Activated T-cell treated with anti-CD3 and anti-CD28 coated beads, Interleukin-2, amount 50 U/mL, for 72 hours (primary cell): ENCODE data around the gene PTPN12. TPM values are rescaled to one million over a fixed set of nuclear protein-coding genes. Genes with fewer than 3 reads are reported as not detected.

Experiments
- ATAC-seq, 2 donors: fragments of 150-1000 bp; cut with Tn5 transposase; replicated peaks in 1 of 2; 2 replicates each; pipeline ENCODE4 v1.10.0; 2021; ENCODE audit warnings: moderate library complexity in 2 of 2, mild to moderate bottlenecking in 1 of 2
- DNase-seq, 2 donors: peaks; one replicate each; pipeline ENCODE4 v3.0.0; 2021 to 2022; ENCODE audit warnings: mixed read lengths in 1 of 2
- H3K27ac Mint-ChIP-seq: one replicate; pipeline ENCODE4 v1.8.0; 2022; ENCODE audit warnings: mild to moderate bottlenecking, moderate library complexity, mixed read lengths
- H3K27me3 Mint-ChIP-seq: one replicate; pipeline ENCODE4 v1.8.0; 2022; ENCODE audit warnings: low read depth, mixed read lengths
- H3K36me3 Mint-ChIP-seq, 2 donors: one replicate each; pipeline ENCODE4 v1.8.0; 2022; ENCODE audit warnings: mixed read lengths in 2 of 2, mild to moderate bottlenecking in 1 of 2; ENCODE audit not compliant: insufficient read depth in 2 of 2
- H3K4me1 Mint-ChIP-seq: one replicate; pipeline ENCODE4 v1.8.0; 2022; ENCODE audit warnings: low read depth, mixed read lengths
- H3K4me3 Mint-ChIP-seq, 2 donors: one replicate each; pipeline ENCODE4 v1.8.0; 2022; ENCODE audit warnings: mild to moderate bottlenecking in 2 of 2, mixed read lengths in 2 of 2, moderate library complexity in 2 of 2
- H3K9me3 Mint-ChIP-seq, 2 donors: one replicate each; pipeline ENCODE4 v1.8.0; 2022; ENCODE audit warnings: mixed read lengths in 2 of 2
- total RNA-seq, 2 donors: library from RNA; stranded (reverse); gene quantifications; one replicate each; pipeline ENCODE4 v1.2.3, GENCODE V29; 2022

The PTPN12 gene
- total RNA-seq, 2 donors from 2014 or later, result 10.5 to 11.1 TPM

DNA sequence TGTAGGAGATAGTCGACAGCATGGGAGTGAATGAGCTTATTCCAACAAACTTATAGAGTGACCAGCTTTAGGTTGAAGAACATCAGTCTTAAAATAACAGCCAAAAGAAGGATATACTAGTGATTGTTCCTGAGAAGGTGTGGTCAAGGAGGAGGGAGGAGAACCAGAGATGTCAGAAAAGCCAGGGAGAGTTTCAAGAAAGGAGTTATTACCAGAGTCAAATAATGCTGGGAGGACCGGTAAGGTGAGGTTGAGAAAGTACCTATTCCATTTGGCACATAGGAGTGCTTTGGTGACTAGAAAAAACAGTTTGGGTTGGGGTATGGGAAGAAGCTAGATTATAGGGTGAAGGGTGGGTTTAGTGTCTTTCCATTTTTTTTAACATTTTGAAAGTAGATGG is 5.8 kb downstream of the PTPN12 start:
- Mint-ChIP-seq H3K4me1 (peaks cover 51% of the 10 kb centered on the region), H3K27me3 (no peaks in the 10 kb centered on the region), H3K27ac (no peak overlapping the region), H3K9me3 (no peaks in the 10 kb centered on the region), H3K4me3 (no peak overlapping the region), H3K36me3 (no peaks in the 10 kb centered on the region)
- DNase-seq, result no peak
- ATAC-seq, result no peak

DNA sequence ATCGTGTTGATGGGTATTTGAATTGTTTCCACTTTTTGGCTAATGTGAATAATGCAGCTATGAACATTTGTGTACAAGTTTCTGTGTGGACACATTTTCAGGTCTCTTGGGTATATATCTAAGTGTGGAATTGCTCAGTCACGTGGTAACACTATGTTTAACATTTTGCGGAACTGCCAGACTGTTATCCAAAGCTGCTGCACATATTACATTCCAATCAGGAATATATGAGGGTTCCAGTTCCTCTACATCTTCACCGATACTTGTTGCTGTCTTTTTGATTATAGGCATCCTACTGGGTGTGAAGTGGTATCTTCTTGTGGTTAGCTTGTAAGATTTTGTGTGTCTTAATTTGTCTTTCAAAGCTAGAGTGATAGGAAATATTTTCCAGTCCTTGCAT is 6.8 kb downstream of the PTPN12 start:
- no peak overlapping the region for H3K4me3 Mint-ChIP-seq
- no peaks in the 10 kb centered on the region for H3K36me3 Mint-ChIP-seq
- DNase-seq (no peak), ATAC-seq (no peak)
- peaks cover 41% of the 10 kb centered on the region for H3K4me1 Mint-ChIP-seq
- no peaks in the 10 kb centered on the region for H3K27me3 Mint-ChIP-seq
- no peak overlapping the region for H3K27ac Mint-ChIP-seq
- no peaks in the 10 kb centered on the region for H3K9me3 Mint-ChIP-seq

DNA sequence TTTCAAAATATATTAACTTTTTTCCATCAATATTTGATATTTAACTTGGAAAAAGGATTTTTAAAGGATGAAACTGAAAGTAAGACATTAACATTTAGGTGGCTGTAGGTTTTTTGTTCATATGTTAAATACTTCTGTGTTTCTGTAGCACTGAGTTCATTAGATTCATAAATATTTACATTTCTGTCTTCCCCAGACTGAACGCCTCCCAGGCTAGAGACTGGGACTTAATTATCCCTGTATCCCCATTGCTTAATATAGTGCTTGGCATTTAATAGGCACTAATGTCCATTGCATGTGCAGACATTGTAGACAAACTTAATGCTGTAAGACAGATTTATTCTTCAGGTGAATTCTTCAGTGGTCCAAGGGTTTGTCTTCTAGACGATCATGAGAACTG is 7.4 kb downstream of the PTPN12 start:
- H3K27ac Mint-ChIP-seq, result no peak overlapping the region
- peaks cover 39% of the 10 kb centered on the region for H3K4me1 Mint-ChIP-seq
- no peaks in the 10 kb centered on the region for H3K36me3 Mint-ChIP-seq
- no peaks in the 10 kb centered on the region for H3K9me3 Mint-ChIP-seq
- ATAC-seq, result no peak
- no peak for DNase-seq
- H3K4me3 Mint-ChIP-seq, result no peak overlapping the region
- no peaks in the 10 kb centered on the region for H3K27me3 Mint-ChIP-seq

DNA sequence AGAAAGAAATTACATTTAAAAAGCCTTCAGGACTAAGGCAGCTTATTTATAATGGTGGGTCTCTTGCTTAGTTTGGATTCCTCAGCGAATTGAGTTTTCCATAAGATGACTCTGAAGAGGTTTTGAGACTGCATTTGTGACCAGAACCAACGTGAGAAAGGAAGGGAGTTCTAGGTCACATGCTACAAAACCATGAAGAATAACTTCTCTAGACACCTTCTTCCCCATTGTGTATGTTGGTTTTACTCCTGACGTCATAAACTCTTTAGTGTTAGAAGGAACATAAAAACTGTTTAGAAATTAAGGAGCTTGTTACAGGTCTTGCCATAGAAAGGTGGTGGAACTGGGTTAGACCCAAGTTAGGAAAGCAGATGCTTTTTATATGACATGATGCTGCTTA is 11.1 kb downstream of the PTPN12 start:
- H3K9me3 Mint-ChIP-seq, result no peaks in the 10 kb centered on the region
- no peak overlapping the region for H3K27ac Mint-ChIP-seq
- no peak for ATAC-seq
- no peak for DNase-seq
- no peaks in the 10 kb centered on the region for H3K36me3 Mint-ChIP-seq
- peaks cover 16% of the 10 kb centered on the region for H3K4me1 Mint-ChIP-seq
- no peaks in the 10 kb centered on the region for H3K27me3 Mint-ChIP-seq
- H3K4me3 Mint-ChIP-seq, result no peak overlapping the region

DNA sequence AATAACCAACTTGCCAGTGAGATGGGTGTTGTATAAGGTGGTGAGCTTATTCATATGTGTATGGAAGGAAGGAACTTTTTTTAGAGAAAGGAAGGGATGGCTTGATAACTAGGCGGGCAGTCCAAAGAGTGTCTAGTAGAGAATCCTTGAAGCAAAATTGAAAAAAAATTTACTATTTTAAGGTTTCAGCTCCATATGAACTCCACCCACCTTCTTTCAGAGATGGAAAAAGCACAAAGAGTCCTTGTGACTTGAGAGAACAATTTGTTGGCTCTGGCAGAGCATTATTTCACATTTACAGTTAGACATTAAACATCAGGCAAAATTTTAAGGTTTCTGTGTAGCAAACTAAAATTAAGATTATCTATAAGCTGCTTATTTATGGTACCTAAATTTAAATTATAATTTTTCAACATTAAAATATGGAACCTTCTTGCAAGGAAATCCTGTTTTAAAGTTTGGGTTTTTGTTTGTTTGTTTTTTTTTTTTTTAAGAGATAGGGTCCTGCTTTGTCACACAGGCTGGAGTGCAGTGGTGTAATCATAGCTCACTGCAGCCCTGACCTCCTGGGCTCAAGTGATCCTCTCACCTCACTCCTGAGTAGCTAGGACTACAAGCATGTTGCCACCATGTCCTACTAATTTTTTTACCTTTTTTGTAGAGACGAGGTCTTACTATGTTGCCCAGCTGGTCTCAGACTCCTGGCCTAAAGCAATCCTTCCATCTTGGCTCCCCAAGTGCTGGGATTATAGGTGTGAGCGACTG is 12.2 kb downstream of the PTPN12 start:
- Mint-ChIP-seq H3K27me3 (no peaks in the 10 kb centered on the region), H3K27ac (no peak overlapping the region), H3K36me3 (peaks cover 0 to 5% of the 10 kb centered on the region in 2 donors), H3K9me3 (no peaks in the 10 kb centered on the region), H3K4me3 (no peak overlapping the region), H3K4me1 (peaks cover 5% of the 10 kb centered on the region)
- no peak for DNase-seq
- no peak for ATAC-seq

DNA sequence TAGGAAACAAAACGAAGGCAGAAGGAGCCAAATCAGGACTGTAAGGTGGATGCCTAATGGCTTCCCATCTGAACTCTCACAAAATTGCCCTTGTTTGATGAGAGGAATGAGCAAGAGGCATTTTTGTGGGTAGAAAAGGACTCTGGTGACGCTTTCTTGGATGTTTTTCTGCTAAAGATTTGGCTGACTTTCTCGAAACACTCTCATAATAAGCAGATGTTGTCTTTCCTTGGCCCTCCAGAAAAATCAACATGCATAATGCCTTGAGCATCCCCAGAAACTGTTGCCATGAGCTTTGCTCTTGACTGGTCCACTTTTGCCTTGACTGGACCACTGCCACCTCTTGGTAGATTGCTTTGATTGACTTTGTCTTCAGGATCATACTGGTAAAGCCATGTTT is 13.5 kb downstream of the PTPN12 start:
- no peaks in the 10 kb centered on the region for H3K27me3 Mint-ChIP-seq
- ATAC-seq (no peak), DNase-seq (no peak)
- no peak overlapping the region for H3K4me3 Mint-ChIP-seq
- no peak overlapping the region for H3K27ac Mint-ChIP-seq
- H3K9me3 Mint-ChIP-seq, result no peaks in the 10 kb centered on the region
- H3K4me1 Mint-ChIP-seq, result peaks cover 5% of the 10 kb centered on the region
- peaks cover 2 to 5% of the 10 kb centered on the region in 2 donors for H3K36me3 Mint-ChIP-seq

DNA sequence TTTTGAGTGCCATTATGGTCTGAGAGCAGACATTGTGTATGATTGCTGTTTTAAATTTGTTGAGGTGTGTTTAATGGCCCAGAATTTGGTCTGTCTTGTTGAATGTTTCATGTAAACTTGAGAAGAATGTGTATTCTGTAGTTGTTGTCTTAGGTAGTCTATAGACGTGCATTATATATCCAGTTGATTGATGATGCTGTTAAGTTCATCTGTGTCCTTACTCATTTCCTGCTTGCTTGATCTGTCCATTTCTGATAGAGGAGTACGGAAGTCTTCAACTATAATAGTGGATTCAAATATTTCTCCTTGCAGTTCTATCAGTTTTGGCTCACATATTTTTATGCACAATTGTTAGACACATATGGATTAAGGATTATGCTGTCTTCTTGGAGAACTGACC is 16.0 kb downstream of the PTPN12 start:
- Mint-ChIP-seq H3K4me3 (no peak overlapping the region), H3K9me3 (no peaks in the 10 kb centered on the region), H3K36me3 (peaks cover 2 to 5% of the 10 kb centered on the region in 2 donors), H3K27ac (no peak overlapping the region), H3K27me3 (no peaks in the 10 kb centered on the region), H3K4me1 (no peaks in the 10 kb centered on the region)
- ATAC-seq (no peak), DNase-seq (no peak)

DNA sequence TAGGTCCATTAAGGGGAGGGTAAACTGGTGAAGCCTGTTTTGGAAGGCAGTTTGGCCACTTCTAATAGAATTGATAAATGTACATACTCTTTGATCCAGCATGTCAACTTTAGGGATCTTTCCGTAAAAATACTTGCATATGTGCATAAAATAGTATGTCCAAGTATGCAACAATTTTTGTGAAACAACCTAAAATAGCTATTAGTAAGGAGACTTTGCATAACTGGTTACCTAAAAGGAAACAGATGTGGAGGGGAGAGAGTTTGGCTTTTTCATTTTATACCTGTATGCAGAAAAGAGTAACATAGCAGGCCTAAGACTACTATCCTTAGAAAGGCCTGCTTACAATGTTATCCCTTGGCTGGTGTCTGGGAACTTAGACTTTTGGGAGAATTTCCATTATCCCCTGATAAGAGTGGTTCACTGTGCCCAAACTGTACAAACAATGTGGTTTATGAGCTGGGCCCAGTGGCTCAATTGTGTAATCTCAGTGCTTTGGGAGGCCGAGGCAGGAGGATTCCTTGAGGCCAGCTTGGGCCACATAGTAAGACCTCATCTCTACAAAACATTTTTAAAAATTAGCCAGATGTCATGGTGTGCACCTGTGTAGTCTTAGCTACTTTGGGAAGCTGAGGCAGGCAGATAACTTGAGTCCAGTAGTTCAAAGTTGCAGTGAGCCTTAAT is 21.3 kb downstream of the PTPN12 start:
- Mint-ChIP-seq H3K4me1 (no peaks in the 10 kb centered on the region), H3K9me3 (no peaks in the 10 kb centered on the region), H3K27me3 (no peaks in the 10 kb centered on the region), H3K4me3 (no peak overlapping the region), H3K27ac (no peak overlapping the region), H3K36me3 (peaks cover 2 to 4% of the 10 kb centered on the region in 2 donors)
- DNase-seq (no peak), ATAC-seq (no peak)

DNA sequence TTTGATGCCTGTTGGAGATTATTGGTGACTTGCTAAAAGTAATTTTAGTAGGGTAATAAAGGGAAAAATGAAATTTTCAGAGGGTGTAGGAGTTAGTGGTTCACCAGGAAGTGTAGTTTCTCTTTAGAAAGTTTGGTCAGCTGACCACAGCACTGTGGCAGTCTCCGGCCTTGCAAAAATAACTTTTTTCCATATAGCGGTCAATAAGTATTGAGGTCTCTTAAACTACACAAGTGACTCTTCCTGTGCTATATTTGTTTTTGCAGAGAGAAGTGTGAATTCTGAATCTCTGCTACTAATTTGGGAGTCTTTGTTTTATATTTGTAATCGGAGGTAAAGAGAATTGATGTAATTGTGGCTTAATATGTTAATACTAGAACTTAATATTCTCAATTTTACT is 24.3 kb downstream of the PTPN12 start:
- ATAC-seq (no peak), DNase-seq (no peak)
- H3K9me3 Mint-ChIP-seq, result no peaks in the 10 kb centered on the region
- no peaks in the 10 kb centered on the region for H3K27me3 Mint-ChIP-seq
- no peaks in the 10 kb centered on the region for H3K4me1 Mint-ChIP-seq
- H3K27ac Mint-ChIP-seq, result no peak overlapping the region
- H3K4me3 Mint-ChIP-seq, result no peak overlapping the region
- no peaks in the 10 kb centered on the region for H3K36me3 Mint-ChIP-seq

DNA sequence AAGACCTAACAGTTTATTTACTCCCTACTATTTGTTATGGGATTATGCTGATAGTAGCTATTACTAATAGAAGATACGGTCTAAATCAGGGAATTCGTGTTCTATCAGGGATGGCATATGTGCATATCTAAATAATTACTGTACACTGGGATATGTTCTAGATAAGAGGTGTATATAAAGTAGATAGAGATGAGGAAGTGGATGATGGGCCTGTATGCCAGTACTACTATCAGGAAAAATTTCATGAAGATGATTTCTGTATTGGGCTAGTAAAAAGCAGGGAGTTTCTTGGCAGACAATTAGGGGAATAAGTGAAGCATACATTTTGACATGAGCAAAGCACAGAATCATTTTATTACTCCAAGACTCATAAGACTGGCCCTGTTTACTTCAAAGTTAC is 26.2 kb downstream of the PTPN12 start:
- Mint-ChIP-seq H3K27me3 (no peaks in the 10 kb centered on the region), H3K4me3 (no peak overlapping the region), H3K27ac (peak overlapping the region; percentile 29), H3K36me3 (no peaks in the 10 kb centered on the region), H3K4me1 (no peaks in the 10 kb centered on the region), H3K9me3 (no peaks in the 10 kb centered on the region)
- no peak for DNase-seq
- ATAC-seq, result no peak

DNA sequence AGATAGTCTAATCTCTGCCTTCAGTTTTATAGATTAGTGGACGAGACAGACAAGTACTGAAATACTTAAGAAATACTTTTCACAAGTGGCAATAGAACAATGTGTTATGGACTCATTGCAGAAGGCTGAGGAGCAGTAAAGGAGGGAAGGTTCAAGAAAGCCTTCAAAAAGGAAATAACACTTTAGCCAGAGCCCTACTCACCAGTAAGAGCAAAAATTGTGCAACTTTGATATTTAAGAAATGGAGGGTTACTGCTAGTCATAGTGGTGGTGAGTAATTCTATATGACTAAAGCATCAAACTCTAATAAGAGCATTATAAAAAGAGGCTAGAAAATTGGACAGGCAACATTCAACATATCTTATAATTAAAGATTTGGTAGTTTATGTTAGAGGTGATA is 28.8 kb downstream of the PTPN12 start:
- Mint-ChIP-seq H3K4me1 (no peaks in the 10 kb centered on the region), H3K4me3 (no peak overlapping the region), H3K27me3 (no peaks in the 10 kb centered on the region), H3K27ac (peak overlapping the region; percentile 86), H3K36me3 (no peaks in the 10 kb centered on the region), H3K9me3 (no peaks in the 10 kb centered on the region)
- DNase-seq (no peak), ATAC-seq (no peak)

DNA sequence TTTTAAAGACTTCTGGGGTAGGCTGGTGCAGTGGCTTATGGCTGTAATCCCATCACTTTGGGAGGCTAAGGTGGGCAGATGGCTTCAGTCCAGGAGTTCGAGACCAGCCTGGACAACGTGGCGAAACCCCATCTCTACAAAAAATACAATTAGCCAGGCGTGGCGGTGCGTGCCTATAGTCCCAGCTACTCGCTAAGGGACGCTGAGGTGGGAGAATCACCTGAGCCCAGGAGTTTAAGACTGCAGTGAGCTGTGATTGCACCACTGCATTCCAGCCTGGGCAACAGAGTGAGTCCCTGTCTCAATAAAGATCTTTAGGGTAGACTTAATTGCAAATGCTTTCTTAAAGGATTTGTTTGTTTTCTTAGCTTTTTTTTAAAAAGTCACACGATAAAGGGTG is 29.3 kb downstream of the PTPN12 start:
- Mint-ChIP-seq H3K4me1 (no peaks in the 10 kb centered on the region), H3K36me3 (no peaks in the 10 kb centered on the region), H3K27me3 (no peaks in the 10 kb centered on the region), H3K4me3 (no peak overlapping the region), H3K27ac (peak overlapping the region; percentile 86), H3K9me3 (no peaks in the 10 kb centered on the region)
- no peak for DNase-seq
- ATAC-seq, result no peak

DNA sequence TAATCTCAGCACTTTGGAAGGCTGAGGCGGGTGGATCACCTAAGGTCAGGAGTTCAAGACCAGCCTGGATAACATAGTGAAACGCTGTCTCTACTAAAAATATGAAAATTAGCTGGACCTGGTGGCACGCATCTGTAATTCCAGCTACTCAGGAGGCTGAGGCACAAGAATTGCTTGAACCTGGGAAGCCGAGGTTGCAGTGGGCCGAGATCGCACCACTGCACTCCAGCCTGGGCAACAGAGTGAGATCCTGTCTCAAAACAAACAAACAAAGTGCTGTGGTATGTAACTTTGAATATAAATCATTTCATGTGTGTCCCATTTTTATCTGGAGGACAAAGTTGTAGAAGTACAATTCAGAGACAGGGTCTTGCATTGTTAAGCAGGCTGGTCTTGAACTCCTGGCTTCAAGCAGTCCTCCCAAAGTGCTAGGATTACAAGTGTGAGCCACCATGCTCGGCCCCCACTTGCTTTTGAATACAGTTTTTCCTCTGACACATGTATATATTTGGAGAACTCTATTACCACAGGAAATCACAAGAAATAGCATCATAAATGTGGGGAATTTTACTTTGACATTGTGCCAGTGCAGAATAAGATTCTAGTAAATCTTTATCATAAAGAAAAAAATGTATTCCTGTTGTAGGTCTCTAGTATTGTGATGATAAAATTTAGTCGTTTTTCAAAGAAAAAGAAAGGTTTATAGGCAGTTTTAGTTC is 32.6 kb downstream of the PTPN12 start:
- ATAC-seq (no peak), DNase-seq (no peak)
- Mint-ChIP-seq H3K36me3 (no peaks in the 10 kb centered on the region), H3K27me3 (no peaks in the 10 kb centered on the region), H3K4me1 (no peaks in the 10 kb centered on the region), H3K9me3 (no peaks in the 10 kb centered on the region), H3K27ac (no peak overlapping the region), H3K4me3 (no peak overlapping the region)
